HepG2 (cell line): Measurements from ENCODE around the gene MBL2. TPM values are rescaled to one million over a fixed set of nuclear protein-coding genes. Genes with fewer than 3 reads are reported as not detected.

ENCODE experiments used
- CBX5 ChIP-seq: sonication (generic); formaldehyde crosslinking; IDR thresholded peaks from 2 replicates; pipeline ENCODE4 v1.4.0; 2020; ENCODE audit warnings: missing genetic modification reagents, borderline replicate concordance
- DMAP1 ChIP-seq: IDR thresholded peaks from 2 replicates; pipeline ENCODE4 v1.6.1; 2016
- JUNB ChIP-seq: sonication (generic); formaldehyde crosslinking; IDR thresholded peaks from 2 replicates; pipeline ENCODE4 v1.8.0; 2022; ENCODE audit warnings: missing genetic modification reagents, mild to moderate bottlenecking, borderline replicate concordance
- LCORL ChIP-seq, 2 experiments: fragments of 450-650 bp in 1 of 2; sonication (generic) in 1 of 2; formaldehyde crosslinking in 1 of 2; IDR thresholded peaks; 2 replicates each; pipeline versions ENCODE4 v1.5.0 to v1.6.1; 2017 to 2020; ENCODE audit warnings: antibody characterized with exemption in 1 of 2, missing genetic modification reagents in 1 of 2
- MED1 ChIP-seq: sonication (generic); formaldehyde crosslinking; IDR thresholded peaks from 2 replicates; pipeline ENCODE4 v1.4.0; 2020; ENCODE audit warnings: missing genetic modification reagents
- MED13 ChIP-seq: sonication (generic); formaldehyde crosslinking; IDR thresholded peaks from 2 replicates; pipeline ENCODE4 v1.5.0; 2020; ENCODE audit warnings: missing genetic modification reagents
- PRDM15 ChIP-seq: sonication (generic); formaldehyde crosslinking; IDR thresholded peaks from 2 replicates; pipeline ENCODE4 v1.4.0; 2020; ENCODE audit warnings: missing genetic modification reagents
- PTBP1 ChIP-seq: fragments of 200-400 bp; formaldehyde crosslinking; IDR thresholded peaks from 2 replicates; pipeline ENCODE4 v1.6.1; 2018; ENCODE audit warnings: low read length, low read depth; ENCODE audit not compliant: poor library complexity, severe bottlenecking
- ZBTB10 ChIP-seq: sonication (generic); formaldehyde crosslinking; IDR thresholded peaks from 2 replicates; pipeline ENCODE4 v1.4.0; 2020; ENCODE audit warnings: missing genetic modification reagents, borderline replicate concordance
- ZBTB20 ChIP-seq: sonication (generic); formaldehyde crosslinking; IDR thresholded peaks from 2 replicates; pipeline ENCODE4 v1.8.1; 2023; ENCODE audit warnings: missing genetic modification reagents, low read depth, mild to moderate bottlenecking, borderline replicate concordance
- ZMYM3 ChIP-seq: sonication (generic); formaldehyde crosslinking; IDR thresholded peaks from 2 replicates; pipeline ENCODE4 v1.5.1; 2020; ENCODE audit warnings: mild to moderate bottlenecking, missing genetic modification reagents
- ZNF205 ChIP-seq: IDR thresholded peaks from 2 replicates; pipeline ENCODE4 v1.6.1; 2018; ENCODE audit warnings: missing biosample characterization, missing genetic modification reagents
- ZNF317 ChIP-seq: sonication (generic); formaldehyde crosslinking; IDR thresholded peaks from 2 replicates; pipeline ENCODE4 v1.5.0; 2020; ENCODE audit warnings: mild to moderate bottlenecking, missing genetic modification reagents
- ZNF441 ChIP-seq: sonication (generic); formaldehyde crosslinking; IDR thresholded peaks from 2 replicates; pipeline ENCODE4 v1.7.0; 2021; ENCODE audit warnings: missing genetic modification reagents, borderline replicate concordance
- ZNF577 ChIP-seq: sonication (generic); formaldehyde crosslinking; IDR thresholded peaks from 2 replicates; pipeline ENCODE4 v1.4.0; 2020; ENCODE audit warnings: mild to moderate bottlenecking, low read depth, missing genetic modification reagents, borderline replicate concordance
- ZNF639 ChIP-seq: conservative IDR thresholded peaks from 2 replicates; pipeline ENCODE4 v1.6.1; 2018; ENCODE audit warnings: missing genetic modification reagents
- ZNF644 ChIP-seq: IDR thresholded peaks from 2 replicates; pipeline ENCODE4 v1.6.1; 2016; ENCODE audit warnings: low read depth
- ZZZ3 ChIP-seq: sonication (generic); formaldehyde crosslinking; IDR thresholded peaks from 2 replicates; pipeline ENCODE4 v1.4.0; 2020; ENCODE audit warnings: missing genetic modification reagents, mild to moderate bottlenecking, borderline replicate concordance
- polyA plus RNA-seq, 8 experiments: library from polyadenylated mRNA; depleted of rRNA in 3 of 8; stranded (reverse) in 7 of 8; unstranded in 1 of 8; fragments of >200 nt; fragmentation: Illumina TruSeq in 4 of 8; extraction: Trizol in 4 of 8; gene quantifications; 2 replicates each; pipeline versions ENCODE4 v1.2.1 to v1.2.3, GENCODE V29; 2011 to 2016; ENCODE audit warnings: low read depth in 4 of 8, missing spikeins in 1 of 8, mixed read lengths in 1 of 8; ENCODE audit not compliant: insufficient read depth in 1 of 8
- total RNA-seq, 5 experiments: library from RNA; depleted of rRNA; stranded (reverse); fragments of >200 nt; fragmentation: Illumina TruSeq; extraction: Trizol; gene quantifications; 2 replicates each; pipeline ENCODE4 v1.2.3, GENCODE V29; 2016; ENCODE audit warnings: low read depth in 1 of 5
- TF ChIP-seq, protein P1 (sequence below): sonication (generic); formaldehyde crosslinking; IDR thresholded peaks from 2 replicates; pipeline ENCODE4 v1.5.1; 2020; ENCODE audit warnings: missing genetic modification reagents, mild to moderate bottlenecking, borderline replicate concordance

MBL2 gene
- total and polyA plus RNA-seq, 2 of the 13 experiments (the other 11 are each of a cell fraction or from before 2014, with no cell fraction given) = 9.6 to 16.2 TPM

GRCh38 chr10:52755297-52756062 lies 17.1 kb downstream of the MBL2 start (continued):
- peak; percentile 80 for TF ChIP-seq MED1 (CRISPR knock-in tag)
- no peak for TF ChIP-seq LCORL (IDR thresholded peaks at IDR 0.05)
- 0 out of 2 replicates have a peak, but pooled peaks have one; percentile 49 for TF ChIP-seq LCORL (CRISPR knock-in tag; IDR thresholded peaks at IDR 0.05)
- no peak for TF ChIP-seq PTBP1
- peak; percentile 89; the same call in 1 of the 2 replicates for TF ChIP-seq CBX5 (CRISPR knock-in tag)
- no peak for TF ChIP-seq ZZZ3
- TF ChIP-seq, protein P1, sequence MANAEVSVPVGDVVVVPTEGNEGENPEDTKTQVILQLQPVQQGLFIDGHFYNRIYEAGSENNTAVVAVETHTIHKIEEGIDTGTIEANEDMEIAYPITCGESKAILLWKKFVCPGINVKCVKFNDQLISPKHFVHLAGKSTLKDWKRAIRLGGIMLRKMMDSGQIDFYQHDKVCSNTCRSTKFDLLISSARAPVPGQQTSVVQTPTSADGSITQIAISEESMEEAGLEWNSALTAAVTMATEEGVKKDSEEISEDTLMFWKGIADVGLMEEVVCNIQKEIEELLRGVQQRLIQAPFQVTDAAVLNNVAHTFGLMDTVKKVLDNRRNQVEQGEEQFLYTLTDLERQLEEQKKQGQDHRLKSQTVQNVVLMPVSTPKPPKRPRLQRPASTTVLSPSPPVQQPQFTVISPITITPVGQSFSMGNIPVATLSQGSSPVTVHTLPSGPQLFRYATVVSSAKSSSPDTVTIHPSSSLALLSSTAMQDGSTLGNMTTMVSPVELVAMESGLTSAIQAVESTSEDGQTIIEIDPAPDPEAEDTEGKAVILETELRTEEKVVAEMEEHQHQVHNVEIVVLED (CRISPR knock-in tag) = no peak
- TF ChIP-seq MED13 (CRISPR knock-in tag) = peak; percentile 69
- TF ChIP-seq ZNF441 (CRISPR knock-in tag) = peak; percentile 71; the same call in 1 of the 2 replicates
- TF ChIP-seq ZNF205 = peak; percentile 67; the same call in 1 of the 2 replicates
- peak; percentile 49; the same call in 1 of the 2 replicates for TF ChIP-seq ZNF317 (CRISPR knock-in tag)
- peak; percentile 74; the same call in 1 of the 2 replicates for TF ChIP-seq ZBTB10 (CRISPR knock-in tag)
- TF ChIP-seq ZNF639 (CRISPR knock-in tag) = no peak
- peak; percentile 63 for TF ChIP-seq ZMYM3 (CRISPR knock-in tag)
- peak; percentile 94 for TF ChIP-seq ZNF644
- peak; percentile 77; the same call in 1 of the 2 replicates for TF ChIP-seq ZBTB20 (CRISPR knock-in tag)
- no peak for TF ChIP-seq PRDM15
- peak; percentile 54; the same call in 1 of the 2 replicates for TF ChIP-seq DMAP1 (CRISPR knock-in tag)
- peak; percentile 39; the same call in 1 of the 2 replicates for TF ChIP-seq JUNB (CRISPR knock-in tag)
- no peak for TF ChIP-seq ZNF577 (CRISPR knock-in tag)
